H1 (cell line): ENCODE data around the gene TEX10. TPM values are rescaled to one million over a fixed set of nuclear protein-coding genes. Genes with fewer than 3 reads are reported as not detected.
A peak's percentile ranks its signal among the peaks of the same experiment; 100 is the strongest.

ENCODE experiments used
- BRCA1 ChIP-seq: IDR thresholded peaks from 2 replicates; pipeline ENCODE4 v1.6.1; 2012; ENCODE audit warnings: low read depth, low read length, improper control_type of control experiment
- CBX8 ChIP-seq: fragments of 300-800, 300-1000 bp; sonication (generic); IDR thresholded peaks from 2 replicates; pipeline ENCODE4 v1.7.1; 2016; ENCODE audit warnings: low read depth, low read length, borderline replicate concordance
- CEBPB ChIP-seq: IDR thresholded peaks from 2 replicates; pipeline ENCODE4 v1.6.1; 2012; ENCODE audit warnings: low read depth, low read length
- CHD2 ChIP-seq: IDR thresholded peaks from 2 replicates; pipeline ENCODE4 v1.6.1; 2012; ENCODE audit warnings: low read length, improper control_type of control experiment
- CTBP2 ChIP-seq: IDR thresholded peaks from 2 replicates; pipeline ENCODE4 v1.7.0; 2011; ENCODE audit warnings: borderline replicate concordance, mild to moderate bottlenecking, moderate library complexity, mixed read lengths, low read length; ENCODE audit not compliant: insufficient read depth, insufficient read length
- CTCF ChIP-seq, 3 experiments: IDR thresholded peaks; 1 replicate in 2 of 3; 2 replicates in 1 of 3; pipeline versions ENCODE4 v1.5.1 to v1.6.1; 2011; ENCODE audit warnings: low read length in 3 of 3, mild to moderate bottlenecking in 3 of 3, inconsistent platforms in 2 of 3, low read depth in 1 of 3, moderate library complexity in 1 of 3; ENCODE audit not compliant: insufficient read depth in 1 of 3; ENCODE audit errors: control extremely low read depth in 1 of 3
- E2F6 ChIP-seq: IDR thresholded peaks from 2 replicates; pipeline ENCODE4 v1.6.1; 2012; ENCODE audit warnings: inconsistent platforms
- GABPA ChIP-seq: IDR thresholded peaks from 2 replicates; pipeline ENCODE4 v1.6.1; 2011; ENCODE audit warnings: mild to moderate bottlenecking, low read length, moderate library complexity, borderline replicate concordance; ENCODE audit not compliant: insufficient read depth
- JUN ChIP-seq: IDR thresholded peaks from 2 replicates; pipeline ENCODE4 v1.6.1; 2011; ENCODE audit warnings: low read depth, mild to moderate bottlenecking, improper control_type of control experiment, low read length
- JUND ChIP-seq: IDR thresholded peaks from 2 replicates; pipeline ENCODE4 v1.6.1; 2011; ENCODE audit warnings: mild to moderate bottlenecking, improper control_type of control experiment, low read length
- KDM4A ChIP-seq: IDR thresholded peaks from one replicate; pipeline ENCODE4 v1.7.1; 2012; ENCODE audit warnings: low read depth, mild to moderate bottlenecking, moderate library complexity, low read length, inconsistent platforms; ENCODE audit not compliant: severe bottlenecking
- KDM5A ChIP-seq: fragments of 200-600 bp; IDR thresholded peaks from 2 replicates; pipeline ENCODE4 v1.7.1; 2012; ENCODE audit warnings: mild to moderate bottlenecking, low read length, inconsistent platforms, mixed read lengths
- MAFK ChIP-seq: IDR thresholded peaks from 2 replicates; pipeline ENCODE4 v1.6.1; 2012; ENCODE audit warnings: low read depth, mild to moderate bottlenecking, improper control_type of control experiment, low read length
- NRF1 ChIP-seq: IDR thresholded peaks from 2 replicates; pipeline ENCODE4 v1.6.1; 2011; ENCODE audit warnings: mild to moderate bottlenecking, low read depth, low read length, improper control_type of control experiment
- POU5F1 ChIP-seq: IDR thresholded peaks from 2 replicates; pipeline ENCODE4 v1.6.1; 2011; ENCODE audit warnings: low read depth, mild to moderate bottlenecking, low read length, moderate library complexity
- SAP30 ChIP-seq: fragments of 300-600 bp; sonication (generic); IDR thresholded peaks from 2 replicates; pipeline ENCODE4 v1.7.1; 2012; ENCODE audit warnings: low read length, moderate library complexity, mild to moderate bottlenecking, inconsistent platforms; ENCODE audit not compliant: insufficient read depth, insufficient replicate concordance
- SIN3A ChIP-seq, 2 experiments: IDR thresholded peaks in 1 of 2; conservative IDR thresholded peaks in 1 of 2; 2 replicates each; pipeline ENCODE4 v1.6.1; 2011 to 2012; ENCODE audit warnings: low read length in 2 of 2, improper control_type of control experiment in 1 of 2, low read depth in 1 of 2, mild to moderate bottlenecking in 1 of 2
- SIRT6 ChIP-seq: IDR thresholded peaks from one replicate; pipeline ENCODE4 v1.7.1; 2012; ENCODE audit warnings: low read length, inconsistent platforms
- SIX5 ChIP-seq: IDR thresholded peaks from 2 replicates; pipeline ENCODE4 v1.6.1; 2011; ENCODE audit warnings: mild to moderate bottlenecking, low read depth, low read length
- SP1 ChIP-seq: IDR thresholded peaks from 2 replicates; pipeline ENCODE4 v1.6.1; 2011; ENCODE audit warnings: low read depth, low read length
- TAF1 ChIP-seq: IDR thresholded peaks from 2 replicates; pipeline ENCODE4 v1.6.1; 2011; ENCODE audit warnings: mild to moderate bottlenecking, low read depth, low read length
- ZNF274 ChIP-seq: IDR thresholded peaks from 2 replicates; pipeline ENCODE4 v1.7.0; 2012; ENCODE audit warnings: low read length, borderline replicate concordance; ENCODE audit errors: extremely low read depth
- polyA plus RNA-seq, 7 experiments: library from polyadenylated mRNA; depleted of rRNA in 3 of 7; stranded (reverse) in 5 of 7; unstranded in 2 of 7; fragments of >200 nt in 5 of 7; fragments of 200-250 nt in 2 of 7; gene quantifications; 1 replicate in 5 of 7; 2 replicates in 1 of 7; 4 replicates in 1 of 7; pipeline versions ENCODE4 v1.2.1 to v1.2.3, GENCODE V29; 2011 to 2013; ENCODE audit warnings: missing spikeins in 2 of 7, mixed read lengths in 2 of 7
- total RNA-seq: library from RNA; stranded (reverse); fragmentation: NEBNext Ultra II Directional; extraction: Animal tissue kit (Norgen Biotek cat#: 25700); gene quantifications from 2 replicates; pipeline ENCODE4 v1.2.1, GENCODE V29; 2021

Gene TEX10
- total and polyA plus RNA-seq, 2 of the 8 experiments (the other 6 are each of a cell fraction or from before 2014, with no cell fraction given) = 46.9 to 81.0 TPM

- TF ChIP-seq SAP30 (no peak), SIRT6 (no peak), POU5F1 (no peak), NRF1 (no peak), KDM4A (peak; percentile 85), BRCA1 (no peak), ZNF274 (no peak), KDM5A (no peak), JUN (no peak), CEBPB (no peak), SIN3A (conservative IDR thresholded peaks at IDR 0.05 in 1 of 2, IDR thresholded peaks at IDR 0.05 in 1 of 2; ENCODE audit: low read depth in 1 of 2, low read length in 2 of 2) (peak; percentile 70 to 88; a peak in 3 of 4 replicates), CHD2 (peak; percentile 37; the same call in 1 of the 2 replicates), CTCF (IDR thresholded peaks at IDR 0.05; ENCODE audit: control extremely low read depth in 1 of 3, insufficient read depth in 1 of 3, low read depth in 1 of 3, low read length in 3 of 3) (no peak), CTBP2 (no peak), CBX8 (no peak), MAFK (no peak), JUND (no peak), GABPA (no peak), SIX5 (no peak), SP1 (peak; percentile 62; the same call in 1 of the 2 replicates), E2F6 (peak; percentile 93), TAF1 (peak; percentile 93)
Observed at GRCh38 chr9:100352727-100353505, at the start of gene TEX10 (continued).
